HG02943 (cell line): ENCODE measurements around the gene MYH15.

ENCODE experiments used
- ATAC-seq: cut with Tn5 transposase; IDR thresholded peaks from one replicate; pipeline ENCODE4 v1.9.1; 2021; ENCODE audit warnings: mild to moderate bottlenecking, low read depth, moderate library complexity; ENCODE audit not compliant: unreplicated experiment

MYH15 gene

DNA sequence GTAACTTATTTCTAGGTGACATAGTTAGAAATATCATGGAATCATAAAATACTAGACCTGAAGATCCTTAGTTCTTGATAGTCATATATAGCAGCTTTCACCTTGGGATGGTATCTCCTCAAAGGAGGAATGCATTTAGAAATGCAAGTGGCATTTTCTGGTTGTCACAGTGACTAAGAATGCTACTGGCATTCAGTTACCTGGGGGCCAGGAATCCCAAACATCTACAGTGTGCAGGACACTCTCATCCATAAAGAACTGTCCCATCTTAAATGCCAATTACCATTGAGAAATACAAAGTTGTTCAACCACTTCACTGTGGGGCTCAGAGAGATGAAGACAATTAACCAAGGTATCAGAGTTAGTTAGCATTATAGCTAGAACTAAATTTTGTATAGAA lies 36.7 kb downstream of the MYH15 start:
- no peak for ATAC-seq

DNA sequence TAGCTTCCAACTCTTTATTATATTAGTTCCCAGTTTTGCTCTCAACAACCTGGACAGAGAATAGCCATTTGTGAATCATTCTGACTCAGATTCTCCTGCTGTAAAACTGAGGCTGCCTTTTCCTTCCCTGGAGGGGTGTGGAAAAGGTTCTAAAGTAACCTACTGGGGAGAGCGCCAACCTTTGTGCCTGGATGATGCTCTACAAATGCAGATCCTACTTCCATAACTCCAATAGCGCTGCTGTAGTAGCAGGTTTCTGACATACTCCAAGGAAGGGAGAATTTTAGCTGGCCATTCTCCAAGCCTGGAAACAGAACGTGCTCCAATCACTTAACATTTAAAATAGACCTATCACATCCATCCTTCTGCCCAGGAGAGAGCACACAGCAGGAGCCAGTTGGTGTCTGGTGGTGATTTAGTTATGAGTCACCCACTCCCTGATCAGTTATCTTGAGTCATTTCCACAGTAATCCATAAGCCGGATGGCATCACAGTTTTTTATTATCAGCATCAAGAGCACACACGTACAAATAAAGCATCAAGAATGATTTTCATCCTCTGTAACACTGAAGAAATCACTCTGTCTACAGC lies 38.3 kb downstream of the MYH15 start:
- no peak for ATAC-seq

DNA sequence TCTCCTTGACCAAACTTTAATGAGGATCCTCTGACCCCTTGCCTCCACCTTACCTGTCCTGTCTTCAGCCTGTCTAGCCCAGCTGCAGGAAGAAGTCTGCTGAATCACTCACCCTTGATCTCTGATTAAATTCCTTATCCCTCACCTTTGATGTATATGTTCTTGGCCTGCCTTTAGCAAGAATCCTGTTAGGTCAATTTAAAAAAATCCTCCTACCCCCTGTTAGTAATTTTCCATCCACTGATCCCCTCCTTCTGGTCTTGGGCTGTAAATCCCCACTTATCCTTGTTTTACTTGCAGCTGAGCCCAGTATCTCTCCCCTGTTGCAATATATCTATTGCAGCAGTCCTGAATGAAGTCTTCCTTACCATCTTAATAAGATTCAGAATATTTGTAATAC lies 39.0 kb downstream of the MYH15 start:
- no peak for ATAC-seq

DNA sequence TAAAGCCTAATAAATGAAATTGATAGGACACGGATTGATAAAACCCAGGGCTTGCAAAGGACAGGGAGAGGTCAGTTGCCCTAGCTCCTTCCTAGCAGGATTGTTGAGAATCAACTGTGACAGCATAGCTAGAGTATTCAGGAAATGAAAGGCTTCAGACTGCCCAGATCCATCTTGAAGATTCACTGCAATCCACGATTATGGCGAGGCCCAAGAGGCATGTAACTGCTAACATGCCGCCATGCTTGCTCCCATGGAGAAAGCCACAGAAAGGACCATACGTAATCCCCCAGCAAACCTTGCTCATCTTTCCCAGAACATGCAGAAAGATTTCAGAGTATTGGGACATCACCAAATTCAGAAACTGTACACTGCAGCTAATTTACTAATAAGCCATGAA lies 41.3 kb downstream of the MYH15 start:
- no peak for ATAC-seq

DNA sequence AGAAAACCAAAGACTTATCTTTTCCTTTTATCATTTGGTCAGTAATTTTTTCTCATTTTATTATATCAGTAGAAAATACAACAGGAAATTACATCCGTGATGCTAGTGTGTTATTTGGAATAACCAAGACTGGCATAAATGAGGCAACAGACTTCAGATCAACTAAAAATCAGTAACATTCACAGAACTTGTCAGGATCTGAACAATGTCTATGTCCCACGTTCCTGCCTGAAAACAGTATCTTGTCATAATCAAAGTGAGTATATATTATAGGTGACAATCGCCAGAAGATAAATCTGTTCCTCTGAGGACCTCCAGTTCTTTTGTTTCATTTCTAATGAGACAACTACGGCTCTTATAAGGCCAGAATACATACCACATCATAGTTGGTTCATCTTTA lies 41.8 kb downstream of the MYH15 start:
- ATAC-seq: no peak

DNA sequence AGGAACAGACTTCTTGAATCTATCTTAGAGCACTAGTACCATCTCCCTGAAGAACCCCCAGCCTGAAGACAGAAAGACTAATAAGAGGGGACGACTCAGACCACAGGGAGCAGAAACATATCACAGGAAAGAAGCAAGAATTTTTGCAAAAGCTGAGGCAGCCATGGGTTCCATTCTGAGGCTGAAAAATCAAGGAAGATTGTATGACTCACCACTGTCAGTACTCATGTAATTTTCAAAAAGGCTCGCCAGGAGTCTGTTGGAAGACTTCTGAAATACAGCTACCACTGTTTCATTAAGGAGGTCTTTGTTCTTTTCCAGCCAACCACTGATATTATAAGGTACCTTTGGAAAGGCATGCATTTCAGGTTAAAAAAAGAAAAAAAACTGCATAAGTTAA lies 47.5 kb downstream of the MYH15 start:
- ATAC-seq: no peak

DNA sequence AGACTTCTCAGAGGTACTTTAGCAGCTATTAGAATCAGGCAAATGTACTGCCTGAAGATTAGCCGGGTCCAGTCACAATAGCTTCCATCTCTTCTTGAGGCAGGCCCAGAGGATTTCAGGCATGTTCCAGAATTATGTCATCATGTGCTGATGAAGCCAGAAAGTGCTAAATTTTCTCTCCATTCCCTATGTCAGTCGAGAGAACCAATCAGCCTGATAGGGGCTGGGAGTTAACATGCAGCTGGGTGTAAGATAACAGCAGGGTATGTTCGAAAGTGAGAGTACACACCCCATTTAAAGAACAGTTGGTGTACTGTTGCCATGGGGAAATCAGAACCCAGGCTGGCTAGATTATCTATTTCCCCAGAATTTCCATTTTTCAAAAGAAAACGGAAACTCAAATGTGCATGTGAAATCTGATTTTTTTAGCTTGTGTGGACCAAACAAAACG lies 48.7 kb downstream of the MYH15 start:
- no peak for ATAC-seq

DNA sequence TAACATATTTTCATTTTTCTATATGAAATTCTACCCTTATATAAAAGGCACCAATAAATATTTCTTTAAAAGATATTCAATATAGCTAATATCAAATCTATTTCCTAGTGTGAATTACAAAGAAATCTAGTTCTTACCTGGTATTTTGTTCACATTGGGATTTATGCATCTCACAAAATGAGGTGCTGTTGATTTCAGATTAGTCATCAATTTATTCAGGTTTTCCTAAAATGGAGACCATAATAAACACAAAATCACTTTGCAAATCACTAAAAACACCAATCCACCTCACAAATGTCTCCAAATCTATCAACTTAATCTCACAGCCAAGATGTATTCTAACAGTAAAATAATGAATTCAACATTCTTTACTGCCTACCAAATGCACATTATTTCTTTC lies 51.2 kb downstream of the MYH15 start:
- no peak for ATAC-seq

DNA sequence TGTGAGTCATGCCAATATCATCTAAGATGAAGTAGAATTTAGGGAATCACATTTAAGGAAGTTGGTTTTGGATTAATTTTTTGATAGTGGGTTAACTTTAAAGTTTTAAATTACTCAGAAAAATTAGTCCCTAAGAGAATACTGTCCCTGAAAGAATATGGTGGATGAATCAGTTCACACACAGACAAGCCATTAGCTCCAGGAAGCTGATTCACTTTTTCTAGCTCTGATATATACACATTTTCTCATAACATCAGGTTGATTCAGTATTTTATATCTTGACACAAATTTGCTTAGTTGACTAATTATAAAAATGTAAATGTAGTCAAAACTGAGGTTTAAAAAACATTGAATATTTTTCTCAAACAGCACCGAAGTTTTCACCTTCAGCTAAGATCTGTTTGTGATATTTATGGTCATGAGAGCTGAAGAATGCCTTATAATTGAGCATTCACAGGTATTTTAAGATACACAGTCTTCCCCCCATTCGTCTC lies 55.1 kb downstream of the MYH15 start:
- no peak for ATAC-seq

DNA sequence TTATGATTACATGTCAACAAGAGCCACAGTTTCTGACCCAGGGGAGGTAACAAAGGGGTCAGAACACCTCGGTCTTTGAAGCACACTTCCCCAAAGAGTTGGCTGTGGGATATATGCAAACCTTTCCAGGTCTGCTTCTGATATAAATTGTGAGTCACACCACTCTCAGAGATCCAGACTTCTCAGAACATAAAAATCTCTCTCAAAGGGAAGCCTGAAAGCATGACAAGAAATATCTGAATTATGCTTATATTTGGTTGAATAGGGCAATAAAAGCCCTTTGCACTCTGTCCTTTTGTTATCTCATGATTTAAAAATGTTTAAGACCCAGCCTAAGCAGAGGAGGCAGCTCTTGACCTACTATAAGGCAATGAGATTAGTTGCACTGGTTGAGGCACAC lies 56.8 kb downstream of the MYH15 start:
- no peak for ATAC-seq

DNA sequence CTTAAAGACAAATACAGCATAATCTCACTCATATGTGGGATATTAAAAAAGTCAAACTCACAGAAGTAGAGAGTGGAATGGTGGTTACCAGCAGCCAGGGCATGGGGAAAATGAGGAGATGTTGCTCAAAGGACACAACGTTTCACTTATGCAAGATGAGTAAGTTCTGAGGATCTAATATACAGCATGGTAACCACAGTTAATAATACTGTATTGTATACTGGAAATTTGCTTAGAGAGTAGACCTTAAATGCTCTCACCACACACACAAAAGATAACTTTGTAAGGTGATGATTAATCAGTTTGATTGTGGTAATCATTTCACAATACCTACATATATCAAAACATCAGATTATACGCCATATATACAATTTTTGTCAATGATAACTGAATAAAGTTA lies 60.0 kb downstream of the MYH15 start:
- ATAC-seq: no peak

DNA sequence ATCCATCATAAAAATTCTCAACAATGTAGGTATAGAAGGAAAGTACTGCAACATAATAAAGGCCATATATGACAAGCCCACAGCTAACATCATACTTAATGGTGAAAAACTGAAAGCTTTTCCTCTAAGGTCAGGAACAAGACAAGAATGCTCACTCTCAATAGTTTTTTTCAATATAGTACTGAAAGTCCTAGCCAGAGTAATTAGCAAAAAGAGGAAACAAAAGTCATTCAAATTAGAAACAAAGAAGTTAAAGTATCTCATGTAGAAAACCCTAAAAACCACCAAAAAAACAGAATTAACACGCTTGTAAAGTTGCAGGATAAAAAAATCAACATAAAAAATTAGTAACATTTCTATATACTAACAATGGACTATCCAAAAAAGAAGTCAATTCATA lies 61.8 kb downstream of the MYH15 start:
- ATAC-seq: no peak

DNA sequence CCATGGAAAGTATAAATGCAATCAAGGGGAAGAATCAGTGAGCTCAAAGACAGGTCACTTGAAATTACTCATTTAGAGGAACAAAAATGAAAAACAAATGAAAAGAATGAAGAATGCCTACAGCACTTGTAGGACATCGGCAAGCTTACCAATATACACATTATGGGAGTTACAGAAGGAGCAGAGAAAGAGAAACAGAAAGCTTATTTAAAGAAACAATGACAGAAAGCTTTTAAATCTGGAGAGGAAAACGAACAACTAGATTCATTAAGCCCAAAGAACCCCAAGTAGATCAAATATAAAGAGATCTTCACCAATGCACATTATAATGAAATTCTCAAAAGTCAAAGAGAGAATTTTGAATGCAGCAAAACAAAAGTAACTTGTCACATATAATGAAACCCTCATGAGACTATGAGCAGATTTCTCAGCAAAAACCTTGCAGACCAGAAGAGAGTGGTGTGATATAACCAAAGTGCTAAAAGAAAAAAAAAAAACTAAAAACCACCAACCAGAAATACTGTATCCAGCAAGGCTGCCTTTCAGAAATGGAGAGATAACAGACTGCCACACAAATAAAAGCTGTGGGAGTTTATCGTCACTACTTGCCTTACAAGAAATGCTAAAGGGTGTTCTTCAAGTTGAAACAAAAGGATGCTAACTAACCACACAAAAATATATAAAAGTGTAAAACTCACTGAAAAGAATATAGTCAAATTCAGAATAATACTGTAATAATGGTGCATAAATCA lies 63.1 kb downstream of the MYH15 start:
- no peak for ATAC-seq

DNA sequence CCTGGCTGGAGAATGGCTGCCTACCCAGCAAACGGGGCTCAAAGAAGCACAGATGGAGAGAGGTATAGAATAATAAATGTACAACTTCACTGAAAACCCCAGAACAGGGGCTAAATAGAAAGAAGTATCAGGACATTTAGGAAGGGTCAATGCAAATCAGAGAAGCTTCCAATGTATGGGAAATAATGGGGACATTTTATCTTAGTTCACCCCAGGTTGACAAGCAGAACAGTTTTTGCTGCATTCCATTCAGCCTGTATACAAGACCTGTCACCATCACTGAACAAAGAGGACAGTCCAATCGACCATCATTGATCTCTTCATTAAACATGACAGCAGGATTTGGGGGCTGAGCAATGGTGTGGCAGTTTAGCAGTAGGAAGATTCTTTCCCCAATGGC lies 68.1 kb downstream of the MYH15 start:
- no peak for ATAC-seq

DNA sequence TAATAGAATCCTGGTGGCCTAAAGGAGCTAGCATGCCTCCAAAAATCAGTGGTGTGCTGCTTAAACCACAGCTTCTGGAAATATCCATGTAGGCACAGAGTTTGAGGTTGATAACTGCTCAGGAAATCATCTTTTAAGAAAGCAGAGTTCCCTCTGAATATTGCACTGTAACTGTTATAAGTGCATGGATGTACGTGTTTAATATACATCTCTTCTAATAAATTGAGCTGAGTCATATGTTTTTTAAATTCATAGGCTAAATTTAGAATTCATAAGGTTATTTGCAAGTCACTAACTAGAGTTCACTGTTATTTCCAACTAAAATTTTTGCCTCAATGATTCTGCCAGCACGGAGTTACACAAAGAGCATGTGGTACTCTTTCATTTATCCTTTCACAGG lies 68.9 kb downstream of the MYH15 start:
- no peak for ATAC-seq

DNA sequence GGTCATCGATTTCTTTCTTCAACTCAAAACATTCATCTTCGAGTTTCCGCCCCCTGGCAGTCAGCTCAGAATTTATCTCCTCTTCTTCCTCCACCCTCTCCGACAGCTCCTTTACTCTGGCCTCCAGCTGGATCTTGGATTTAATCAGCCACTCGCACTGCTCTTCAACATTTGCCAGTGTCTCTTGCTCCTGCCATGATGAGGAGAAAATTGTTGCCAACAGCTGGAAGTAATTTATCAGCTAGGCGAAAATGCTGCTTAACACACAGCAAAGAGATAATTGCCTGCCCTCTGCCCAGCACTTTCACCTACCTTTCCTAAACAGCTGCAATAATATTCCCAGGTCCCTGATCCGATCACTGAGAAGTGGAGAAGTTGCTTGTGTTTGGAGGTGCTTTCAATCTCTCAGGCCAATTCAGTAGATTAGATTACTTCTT lies 69.3 kb downstream of the MYH15 start:
- ATAC-seq: no peak

DNA sequence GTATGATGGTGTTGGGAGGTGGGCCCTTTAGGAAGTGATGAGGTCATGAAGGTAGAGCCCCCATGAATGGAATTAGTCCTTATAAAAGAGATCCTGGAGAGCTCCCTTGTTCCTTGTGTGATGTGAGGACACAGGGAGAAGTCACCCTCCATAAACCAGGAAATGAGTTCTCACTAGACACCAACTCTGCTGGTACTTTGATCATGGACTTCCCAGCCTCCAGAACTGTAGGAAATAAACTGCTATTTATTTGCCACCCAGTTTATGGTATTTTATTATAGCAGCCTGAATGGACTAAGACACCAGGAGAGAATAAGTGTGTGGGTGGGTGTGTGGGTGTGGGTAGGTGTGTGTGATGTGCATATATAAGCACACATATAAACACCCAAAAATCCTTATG lies 71.9 kb downstream of the MYH15 start:
- no peak for ATAC-seq

DNA sequence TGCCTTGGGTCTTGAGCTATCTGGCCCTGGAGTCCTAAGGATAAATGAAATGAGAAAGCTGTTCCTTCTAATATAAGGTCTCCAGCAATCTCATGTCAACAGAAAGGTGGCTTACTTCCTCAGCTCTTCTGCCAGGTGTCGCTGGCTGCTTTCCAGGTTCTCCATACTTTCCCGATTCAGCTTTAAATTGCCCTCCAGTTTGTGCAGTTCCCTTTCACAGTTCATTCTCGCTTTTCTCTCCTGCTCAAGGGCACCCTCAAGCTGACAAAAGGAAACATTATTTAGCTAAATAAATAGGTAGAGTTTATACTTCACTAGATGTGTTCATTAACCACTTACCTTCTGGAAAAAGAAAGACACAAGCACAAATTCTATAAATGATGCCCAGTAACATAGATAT lies 73.0 kb downstream of the MYH15 start:
- no peak for ATAC-seq

DNA sequence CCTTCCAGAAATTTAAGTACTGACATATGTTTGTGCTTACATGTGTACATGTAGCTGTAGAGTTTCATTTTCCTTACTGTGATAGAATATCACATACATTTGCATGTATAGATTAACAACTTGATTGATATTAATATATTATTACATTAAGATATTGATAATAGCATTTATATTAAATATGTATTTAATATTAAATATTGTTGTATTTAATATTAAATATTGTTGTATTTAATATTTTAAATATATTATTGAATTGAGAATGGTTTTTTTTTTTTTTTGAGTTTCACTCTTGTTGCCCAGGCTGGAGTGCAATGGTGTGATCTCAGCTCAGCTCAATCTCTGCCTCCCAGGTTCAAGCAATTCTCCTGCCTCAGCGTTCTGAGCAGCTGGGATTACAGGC lies 76.5 kb downstream of the MYH15 start:
- ATAC-seq: no peak

DNA sequence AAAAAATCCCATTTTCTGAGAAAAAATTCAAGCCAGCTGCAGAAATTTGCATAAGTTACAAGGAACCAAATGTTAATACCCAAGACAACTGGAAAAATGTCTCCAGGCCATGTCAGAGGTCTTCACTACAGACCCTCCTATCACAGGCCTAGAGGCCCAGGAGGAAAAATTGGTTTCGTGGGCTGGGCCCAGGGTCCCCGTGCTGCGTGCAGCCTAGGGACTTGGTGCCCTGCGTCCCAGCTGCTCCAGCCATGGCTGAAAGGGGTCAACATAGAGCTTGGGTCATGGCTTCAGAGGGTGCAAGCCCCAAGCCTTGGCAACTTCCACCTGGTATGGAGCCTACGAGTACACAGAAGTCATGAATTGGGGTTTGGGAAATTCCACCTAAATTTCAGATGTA lies 78.0 kb downstream of the MYH15 start:
- no peak for ATAC-seq

DNA sequence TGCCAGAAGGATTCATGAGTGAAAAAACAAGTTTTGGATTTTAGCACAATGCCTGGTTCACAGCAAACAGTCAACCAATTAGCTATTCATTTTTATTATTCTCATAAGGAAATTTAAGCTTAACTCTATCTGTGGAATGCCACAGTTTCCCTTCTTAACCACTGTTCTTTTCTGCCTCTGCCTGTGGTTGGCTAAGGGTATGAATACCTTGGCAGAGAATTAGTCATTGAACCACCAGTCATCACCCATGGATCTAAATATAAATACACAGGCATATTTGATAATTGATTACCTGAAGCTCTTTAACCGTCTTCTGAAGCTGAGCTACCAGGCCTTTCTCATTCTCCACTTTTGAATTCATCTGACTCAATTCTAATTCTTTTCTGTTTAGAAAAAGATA lies 79.9 kb downstream of the MYH15 start:
- ATAC-seq: no peak

DNA sequence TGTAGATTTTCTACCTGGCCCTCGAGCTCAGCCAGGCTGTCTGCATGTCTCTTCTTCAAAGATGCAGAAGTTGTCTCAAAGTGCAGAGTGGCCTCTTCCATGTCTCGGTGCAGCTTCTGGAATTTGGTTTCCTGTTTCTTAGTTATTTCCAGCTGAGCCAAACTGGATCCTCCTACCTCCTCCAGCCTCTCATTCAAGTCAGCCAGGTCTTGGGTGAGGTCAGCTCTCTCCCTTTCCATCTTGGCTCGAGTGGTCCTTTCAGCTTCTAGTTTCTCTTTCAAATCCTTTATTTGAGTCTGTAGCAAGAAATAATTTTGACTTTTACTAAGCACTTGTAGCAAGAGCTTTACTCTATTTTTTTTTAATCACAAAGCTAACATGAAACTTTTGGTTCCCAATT lies 81.8 kb downstream of the MYH15 start:
- no peak for ATAC-seq
